ENCODE results near the gene ZC3H7B. TPM values are rescaled to one million over a fixed set of nuclear protein-coding genes. Genes with fewer than 3 reads are reported as not detected.

ZC3H7B gene
- total RNA-seq, 1 donor from 2014 or later, result 58.2 TPM

DNA sequence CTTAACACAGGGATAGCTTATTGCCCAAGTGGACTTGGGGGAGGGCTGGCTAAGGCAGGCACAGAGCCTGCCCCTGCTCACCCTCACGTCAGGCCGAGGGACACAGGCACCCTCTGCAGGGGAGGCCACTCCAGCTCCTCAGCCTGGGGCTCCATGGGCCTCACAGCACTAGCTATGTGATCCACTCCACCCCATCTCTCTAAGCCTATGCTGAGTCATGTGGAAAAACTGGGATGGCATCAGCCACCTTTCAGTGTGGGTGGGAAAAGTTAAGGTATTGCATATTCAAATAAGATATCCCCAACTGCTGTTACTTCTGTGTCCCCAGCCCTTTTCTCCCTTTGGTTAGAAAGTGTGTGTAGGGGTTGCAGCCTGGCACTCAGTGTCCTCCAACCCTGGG lies 37.6 kb upstream of the ZC3H7B start:
- H3K27me3 Mint-ChIP-seq, result no peaks in the 10 kb centered on the region
- CTCF ChIA-PET, result no interaction called here

GRCh38 chr22:41264408-41264941 lies 36.9 kb upstream of the ZC3H7B start:
- peaks cover 81% of the 10 kb centered on the region for H3K36me3 Mint-ChIP-seq (ENCODE audit: low read depth)
- no peak overlapping the region for H3K27ac Mint-ChIP-seq
- ChIA-PET CTCF (interaction anchor here (0.9 kb wide), 1 partner anchor 27 kb away, joined by 3 read pairs; no protein-coding TSS in a partner anchor), POLR2A (no interaction called here)
- H3K4me1 Mint-ChIP-seq, result no peaks in the 10 kb centered on the region
- no peaks in the 10 kb centered on the region for H3K9me3 Mint-ChIP-seq
- no peak overlapping the region for H3K4me3 Mint-ChIP-seq
- no peak for DNase-seq
- TF ChIP-seq CTCF (IDR thresholded peaks at IDR 0.05), result no peak
- H3K27me3 Mint-ChIP-seq, result no peaks in the 10 kb centered on the region
- ATAC-seq (ENCODE audit: low read depth), result no peak
- intact Hi-C loops (cut with micrococcal nuclease), result no loop called here

More for the DNA sequence above, 37.6 kb upstream of the ZC3H7B start:
- no peak overlapping the region for H3K4me3 Mint-ChIP-seq
- no peaks in the 10 kb centered on the region for H3K4me1 Mint-ChIP-seq
- DNase-seq (no peak), ATAC-seq (ENCODE audit: low read depth) (no peak)
- H3K36me3 Mint-ChIP-seq (ENCODE audit: low read depth), result peaks cover 83% of the 10 kb centered on the region
- no peaks in the 10 kb centered on the region for H3K9me3 Mint-ChIP-seq
- H3K27ac Mint-ChIP-seq, result no peak overlapping the region
- intact Hi-C loops (cut with micrococcal nuclease), result no loop called here
- POLR2A ChIA-PET, result no interaction called here
- no peak for TF ChIP-seq CTCF (IDR thresholded peaks at IDR 0.05)

GRCh38 chr22:41267958-41268357 lies 33.4 kb upstream of the ZC3H7B start:
- ChIA-PET POLR2A (no interaction called here), CTCF (no interaction called here)
- intact Hi-C loops (cut with micrococcal nuclease), result no loop called here
- ATAC-seq (ENCODE audit: low read depth) (no peak), DNase-seq (no peak)
- Mint-ChIP-seq H3K4me1 (no peaks in the 10 kb centered on the region), H3K36me3 (ENCODE audit: low read depth) (peaks cover 72% of the 10 kb centered on the region), H3K27me3 (no peaks in the 10 kb centered on the region), H3K4me3 (no peak overlapping the region), H3K9me3 (no peaks in the 10 kb centered on the region), H3K27ac (no peak overlapping the region)
- TF ChIP-seq CTCF (IDR thresholded peaks at IDR 0.05), result no peak

- Mint-ChIP-seq H3K27ac (no peak overlapping the region), H3K27me3 (no peaks in the 10 kb centered on the region), H3K36me3 (ENCODE audit: low read depth) (peaks cover 69% of the 10 kb centered on the region), H3K4me3 (no peak overlapping the region), H3K9me3 (no peaks in the 10 kb centered on the region), H3K4me1 (no peaks in the 10 kb centered on the region)
- intact Hi-C loops (cut with micrococcal nuclease), result no loop called here
- ATAC-seq (ENCODE audit: low read depth) (no peak), DNase-seq (no peak)
- POLR2A ChIA-PET, result no interaction called here
- no peak for TF ChIP-seq CTCF (IDR thresholded peaks at IDR 0.05)
- CTCF ChIA-PET, result no interaction called here
Observed at GRCh38 chr22:41271787-41272186, 29.5 kb upstream of the ZC3H7B start.

GRCh38 chr22:41273128-41273527 lies 28.2 kb upstream of the ZC3H7B start:
- Mint-ChIP-seq H3K4me3 (no peak overlapping the region), H3K36me3 (ENCODE audit: low read depth) (peaks cover 67% of the 10 kb centered on the region), H3K27ac (no peak overlapping the region), H3K4me1 (no peaks in the 10 kb centered on the region), H3K27me3 (no peaks in the 10 kb centered on the region), H3K9me3 (no peaks in the 10 kb centered on the region)
- ChIA-PET POLR2A (interaction anchor here (0.7 kb wide), 1 partner anchor 130 kb away, joined by 3 read pairs; no protein-coding TSS in a partner anchor), CTCF (interaction anchor here (1.5 kb wide), 1 partner anchor 28 kb away, joined by 4 read pairs; the partner anchor contains the start of gene ZC3H7B)
- intact Hi-C loops (cut with micrococcal nuclease), result no loop called here
- DNase-seq, result no peak
- TF ChIP-seq CTCF (IDR thresholded peaks at IDR 0.05), result no peak
- no peak for ATAC-seq (ENCODE audit: low read depth)
